GM18861 (cell line): Measurements from ENCODE around the gene TCFL5.

Experiments
- ATAC-seq: cut with Tn5 transposase; IDR thresholded peaks from one replicate; pipeline ENCODE4 v1.9.1; 2021; ENCODE audit not compliant: unreplicated experiment

The TCFL5 gene

DNA sequence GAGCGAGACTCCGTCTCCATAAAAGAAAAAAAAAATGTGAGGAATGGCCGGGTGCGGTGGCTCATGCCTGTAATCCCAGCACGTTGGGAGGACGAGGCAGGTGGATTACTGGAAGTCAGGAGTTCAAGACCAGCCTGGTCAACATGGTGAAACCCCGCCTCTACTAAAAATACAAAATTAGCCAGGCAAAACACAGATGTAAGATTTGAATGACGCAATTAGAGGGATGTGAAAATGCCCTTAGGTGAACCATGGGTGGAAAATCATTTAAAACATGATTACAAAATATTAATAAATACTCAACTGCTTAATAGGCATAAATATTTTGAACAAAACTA, 23.9 kb downstream of the TCFL5 start:
- no peak for ATAC-seq

GRCh38 chr20:62836967-62837490, 24.6 kb downstream of the TCFL5 start:
- no peak for ATAC-seq

- ATAC-seq, result no peak
Measured at GRCh38 chr20:62835931-62836861, 25.4 kb downstream of the TCFL5 start.

DNA sequence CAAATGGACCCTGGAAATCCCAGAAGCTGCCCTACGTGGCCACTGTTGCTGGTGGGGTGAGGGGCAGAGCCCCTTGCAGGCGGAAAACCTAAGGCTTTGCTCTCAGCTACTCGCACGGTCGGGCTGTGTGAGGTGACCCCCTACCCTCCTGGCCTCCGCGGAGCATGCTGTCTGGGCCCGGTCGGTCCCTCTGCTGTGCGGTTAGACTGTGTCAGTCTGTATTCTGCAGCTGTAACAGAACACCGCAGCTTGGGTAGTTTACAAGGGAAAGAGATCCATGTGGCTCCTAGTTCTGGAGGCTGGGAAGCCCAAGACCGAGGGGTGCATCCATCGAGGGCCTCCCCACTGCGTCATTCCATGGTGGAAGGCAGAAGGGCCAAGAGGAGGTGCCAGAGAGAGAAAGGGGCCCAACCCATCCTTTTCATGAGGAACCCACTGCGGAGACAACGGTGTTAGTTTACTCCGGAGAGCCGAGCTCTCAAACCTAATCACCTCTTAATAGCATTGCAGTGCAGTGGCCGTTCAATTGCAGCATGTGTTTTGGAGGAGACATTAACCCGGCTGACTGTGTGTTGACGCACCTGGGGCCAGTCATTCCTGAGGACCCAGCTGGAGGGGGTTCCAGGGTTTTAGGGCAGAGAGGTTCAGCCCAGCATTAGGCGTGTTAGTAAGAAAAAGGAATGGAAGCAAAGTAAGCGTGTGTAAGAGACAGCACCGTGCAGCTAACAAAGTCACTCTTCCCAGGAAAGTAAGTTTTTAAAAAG, 26.5 kb downstream of the TCFL5 start:
- ATAC-seq, result no peak

GRCh38 chr20:62832951-62833391, 28.7 kb downstream of the TCFL5 start:
- peak; percentile 24 for ATAC-seq

GRCh38 chr20:62832212-62832922, 29.3 kb downstream of the TCFL5 start:
- ATAC-seq, result peak; percentile 68

DNA sequence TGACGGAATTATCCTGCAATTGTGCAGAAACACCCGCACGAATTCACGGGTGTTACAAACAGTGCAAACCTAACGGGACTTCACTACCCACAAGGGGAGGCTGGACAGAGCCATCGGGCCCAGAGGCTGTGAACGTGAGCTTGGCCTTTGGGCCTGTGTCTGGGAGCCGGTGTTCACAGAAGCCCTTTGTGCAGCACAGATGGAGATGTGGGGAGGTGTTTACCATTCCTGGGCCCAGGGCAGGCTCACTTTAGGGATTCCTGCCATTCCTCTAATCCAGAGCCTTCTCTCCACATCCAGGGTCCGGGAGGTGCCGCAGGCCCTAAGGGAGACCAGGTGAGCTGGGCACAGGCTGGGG, 29.8 kb downstream of the TCFL5 start:
- ATAC-seq, result no peak

DNA sequence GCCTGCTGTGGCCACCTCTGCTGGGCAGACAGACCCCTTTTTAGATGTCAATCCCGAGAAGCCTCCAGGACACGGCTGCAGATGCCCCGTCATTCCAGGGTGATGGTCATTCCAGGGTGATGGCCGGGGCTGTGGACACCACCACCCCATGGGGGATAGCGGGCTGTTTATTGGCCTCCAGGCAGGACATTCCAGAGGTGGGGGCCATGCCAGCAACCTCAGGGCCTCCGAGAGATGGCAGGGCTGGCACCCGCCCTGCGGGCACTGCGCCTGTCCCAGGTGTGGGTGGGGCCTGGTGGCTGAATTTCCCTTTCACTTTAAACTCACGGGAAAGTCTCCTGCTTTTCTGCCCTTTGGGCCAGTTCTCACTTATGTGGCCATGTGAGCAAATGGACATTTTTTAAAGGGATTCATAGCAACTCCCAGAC, 30.2 kb downstream of the TCFL5 start:
- ATAC-seq, result no peak

DNA sequence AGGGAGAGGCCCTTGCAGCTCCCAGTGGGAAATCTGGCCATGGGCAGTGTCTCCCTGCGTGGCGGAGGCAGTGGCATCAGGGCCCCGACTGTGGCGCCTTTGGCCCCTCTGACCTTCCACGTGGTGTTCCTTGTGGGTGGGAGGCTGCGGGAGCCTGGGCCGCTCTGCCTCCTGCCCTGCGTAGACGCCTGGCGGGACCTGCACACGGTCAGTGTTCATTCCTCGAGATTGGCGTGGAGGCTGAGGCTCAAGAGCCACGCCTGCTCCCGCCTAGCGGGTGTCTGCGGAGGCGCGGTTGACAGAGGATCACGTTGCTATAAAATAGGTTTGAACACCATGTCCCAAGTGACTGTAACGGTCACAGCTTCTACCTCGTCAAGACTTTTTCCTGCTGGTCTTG, 30.8 kb downstream of the TCFL5 start:
- ATAC-seq, result no peak

DNA sequence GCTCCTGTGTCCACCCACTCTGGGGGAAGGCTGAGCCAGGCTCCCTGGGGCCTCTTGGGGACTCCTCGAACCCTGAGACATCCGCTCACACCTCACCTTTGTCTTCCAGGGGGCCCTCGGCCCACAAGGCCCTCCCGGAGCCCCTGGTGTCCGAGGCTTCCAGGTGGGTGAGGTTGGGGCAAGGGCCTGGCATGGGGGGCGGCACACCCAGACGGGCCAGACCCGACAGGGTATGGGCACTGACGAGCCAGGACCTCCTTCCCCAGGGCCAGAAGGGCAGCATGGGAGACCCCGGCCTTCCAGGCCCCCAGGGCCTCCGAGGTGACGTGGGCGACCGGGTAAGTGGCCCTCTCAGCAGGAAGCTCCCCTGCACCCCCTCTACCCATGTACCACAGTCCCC, 31.4 kb downstream of the TCFL5 start:
- no peak for ATAC-seq

- no peak for ATAC-seq
Measured at GRCh38 chr20:62829231-62830230, 32.1 kb downstream of the TCFL5 start.

GRCh38 chr20:62828511-62829230, 33.0 kb downstream of the TCFL5 start:
- ATAC-seq, result no peak

DNA sequence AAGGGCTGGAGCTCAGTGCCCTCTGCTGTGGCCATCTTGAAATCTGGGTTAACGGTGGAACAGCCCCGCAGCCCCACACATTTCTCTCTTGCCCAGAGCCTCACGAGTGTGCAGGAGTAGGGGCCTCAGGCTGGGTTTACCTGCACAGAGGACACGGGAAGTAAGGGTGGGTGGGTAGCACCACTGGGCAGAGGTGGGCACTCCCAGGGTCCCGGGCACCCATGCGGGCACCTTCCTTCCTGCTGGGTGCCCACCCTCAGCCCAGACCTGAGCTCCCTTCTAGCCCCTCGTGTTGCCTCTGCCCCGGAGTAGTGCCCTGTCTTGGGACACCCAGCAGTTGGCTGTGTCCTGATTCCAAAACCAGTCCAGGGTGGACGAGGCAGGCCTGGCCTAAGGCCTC, 33.6 kb downstream of the TCFL5 start:
- ATAC-seq, result no peak

- ATAC-seq, result no peak
Measured at GRCh38 chr20:62827311-62828038, 34.1 kb downstream of the TCFL5 start.

- no peak for ATAC-seq
Measured at GRCh38 chr20:62826646-62827310, 34.8 kb downstream of the TCFL5 start.

GRCh38 chr20:62825986-62826645, 35.5 kb downstream of the TCFL5 start:
- ATAC-seq, result no peak

- ATAC-seq, result no peak
Measured at GRCh38 chr20:62825333-62825985, 36.2 kb downstream of the TCFL5 start.
